Measurements from ENCODE around the gene GABBR2.

Gene GABBR2

DNA sequence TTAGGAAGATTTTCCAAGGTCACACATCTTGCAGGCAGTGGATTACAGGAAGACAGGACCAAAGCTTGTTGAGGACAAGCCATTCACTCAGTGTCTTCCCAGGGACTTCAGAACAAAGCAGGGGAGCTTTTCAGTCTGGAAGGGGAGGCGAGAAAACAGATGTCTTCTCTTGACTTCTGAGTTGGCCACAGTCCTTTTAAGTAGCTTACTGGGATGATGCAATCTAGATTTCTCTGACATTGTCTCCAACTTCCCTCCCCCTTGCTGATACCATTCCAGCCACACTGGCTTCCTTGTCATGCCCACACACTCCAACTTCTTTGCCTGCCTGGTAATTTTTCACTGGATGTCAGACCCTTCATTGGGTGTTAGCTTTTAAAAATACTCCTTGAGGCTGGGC is 279.1 kb downstream of the GABBR2 start:
- H3K27ac ChIP-seq, result no peak overlapping the region
- DNase-seq (ENCODE audit: low read depth, low spot score), result no peak

DNA sequence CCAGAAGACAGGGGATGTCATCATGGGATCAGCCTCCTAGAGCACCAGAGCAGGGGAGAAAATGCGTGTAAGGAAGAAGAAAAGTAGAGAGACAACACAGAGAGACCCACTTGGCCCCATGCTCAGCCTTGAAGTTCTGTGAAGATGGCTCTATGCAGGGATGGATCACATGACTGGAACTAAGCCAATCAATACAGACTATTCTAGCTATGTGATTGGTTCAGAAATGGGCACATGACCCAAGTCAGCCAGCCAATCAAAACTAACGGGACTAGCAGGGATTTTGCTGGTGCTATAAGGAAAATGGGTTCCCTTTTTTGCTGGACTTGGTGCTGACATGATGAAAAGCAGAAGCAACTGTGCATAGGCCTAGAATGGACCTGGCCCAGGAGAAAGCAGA is 280.3 kb downstream of the GABBR2 start:
- no peak for DNase-seq (ENCODE audit: low read depth, low spot score)
- H3K27ac ChIP-seq, result no peak overlapping the region

DNA sequence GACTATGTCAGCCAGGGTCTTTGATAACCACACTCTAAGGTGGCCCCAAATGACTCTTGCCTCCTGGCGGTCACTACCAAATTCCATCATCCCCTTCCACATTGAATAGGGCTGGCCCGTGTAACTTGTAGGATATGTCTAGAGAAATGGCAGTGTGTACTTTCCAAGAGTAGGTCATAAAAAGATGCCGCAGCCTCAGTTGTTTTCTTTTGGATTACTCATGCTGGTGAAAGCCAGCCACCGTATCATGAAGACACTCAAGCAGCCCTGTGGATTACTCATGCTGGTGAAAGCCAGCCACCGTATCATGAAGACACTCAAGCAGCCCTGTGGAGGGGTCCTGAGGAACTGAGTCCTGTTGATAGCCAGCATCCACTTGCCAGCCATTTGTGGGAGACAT is 281.2 kb downstream of the GABBR2 start:
- no peak overlapping the region for H3K27ac ChIP-seq
- no peak for DNase-seq (ENCODE audit: low read depth, low spot score)

DNA sequence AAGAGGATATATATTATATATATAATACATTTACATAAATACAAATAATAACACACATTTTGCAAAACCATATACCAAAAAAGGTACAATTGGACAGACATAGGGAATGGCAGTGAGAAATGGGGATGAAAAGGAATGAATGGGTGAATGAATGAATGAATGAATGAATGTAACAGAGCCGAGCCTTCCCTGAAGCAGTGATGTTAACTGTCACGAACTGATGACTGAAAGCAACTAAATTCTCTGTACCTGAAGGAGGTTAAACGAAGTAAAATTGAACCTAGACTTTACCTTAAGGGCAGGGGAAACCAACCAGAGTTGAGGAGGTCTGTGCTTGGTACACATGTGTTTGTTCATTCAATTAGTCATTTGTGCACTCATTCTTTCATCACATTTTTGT is 283.7 kb downstream of the GABBR2 start:
- no peak for DNase-seq (ENCODE audit: low read depth, low spot score)
- H3K27ac ChIP-seq, result no peak overlapping the region

DNA sequence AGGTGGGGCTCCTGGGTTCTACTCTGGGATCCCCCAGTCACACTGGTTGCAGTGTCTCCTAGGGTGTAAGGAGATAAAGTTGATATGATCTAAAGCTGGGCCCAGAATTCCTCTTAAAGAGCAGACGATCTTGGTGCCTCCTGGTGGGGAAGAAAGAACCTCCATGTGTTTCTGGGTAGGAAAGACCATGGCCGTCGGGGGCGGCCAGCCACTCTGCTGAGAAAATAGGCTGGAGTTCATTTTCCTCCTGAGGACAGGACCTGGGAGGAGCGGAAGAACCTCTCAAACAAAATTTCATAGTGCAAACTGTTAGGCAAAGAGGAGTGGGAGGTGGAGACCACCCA is 289.5 kb downstream of the GABBR2 start:
- DNase-seq (ENCODE audit: low read depth, low spot score), result no peak
- H3K27ac ChIP-seq, result no peak overlapping the region

DNA sequence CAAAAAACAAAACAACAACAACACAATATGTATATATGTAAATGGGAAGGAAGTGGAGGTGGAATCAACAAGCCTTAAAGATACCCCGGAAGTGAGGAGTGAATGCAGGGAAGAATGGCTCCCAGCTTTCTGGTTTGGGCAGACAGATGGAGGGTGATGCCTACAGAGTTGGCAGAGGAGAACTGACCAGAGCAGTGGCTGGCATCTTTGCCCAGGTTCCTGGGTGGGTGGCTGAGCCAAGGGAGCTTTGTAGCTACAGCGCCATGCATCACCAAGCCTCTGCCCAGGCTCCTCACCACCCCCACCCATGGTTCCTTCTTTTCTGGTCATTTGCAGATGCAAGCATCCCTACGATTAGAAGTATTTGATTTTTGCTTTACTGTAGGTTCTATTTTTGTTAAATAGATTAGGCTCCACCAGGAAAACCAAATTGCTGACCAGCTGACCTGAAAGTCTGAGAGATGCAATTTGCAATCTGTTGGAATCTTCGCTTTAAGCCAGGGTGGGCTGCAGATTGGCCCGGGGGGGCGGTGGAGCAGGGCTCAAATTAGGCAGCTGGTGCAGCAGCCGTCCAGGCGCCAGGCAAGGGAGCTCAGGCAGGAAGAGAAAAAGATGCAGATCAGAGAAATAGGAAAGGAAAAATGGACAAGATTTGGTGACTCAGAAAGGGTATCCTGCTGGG is 290.0 kb downstream of the GABBR2 start:
- DNase-seq (ENCODE audit: low read depth, low spot score), result no peak
- H3K27ac ChIP-seq, result no peak overlapping the region

DNA sequence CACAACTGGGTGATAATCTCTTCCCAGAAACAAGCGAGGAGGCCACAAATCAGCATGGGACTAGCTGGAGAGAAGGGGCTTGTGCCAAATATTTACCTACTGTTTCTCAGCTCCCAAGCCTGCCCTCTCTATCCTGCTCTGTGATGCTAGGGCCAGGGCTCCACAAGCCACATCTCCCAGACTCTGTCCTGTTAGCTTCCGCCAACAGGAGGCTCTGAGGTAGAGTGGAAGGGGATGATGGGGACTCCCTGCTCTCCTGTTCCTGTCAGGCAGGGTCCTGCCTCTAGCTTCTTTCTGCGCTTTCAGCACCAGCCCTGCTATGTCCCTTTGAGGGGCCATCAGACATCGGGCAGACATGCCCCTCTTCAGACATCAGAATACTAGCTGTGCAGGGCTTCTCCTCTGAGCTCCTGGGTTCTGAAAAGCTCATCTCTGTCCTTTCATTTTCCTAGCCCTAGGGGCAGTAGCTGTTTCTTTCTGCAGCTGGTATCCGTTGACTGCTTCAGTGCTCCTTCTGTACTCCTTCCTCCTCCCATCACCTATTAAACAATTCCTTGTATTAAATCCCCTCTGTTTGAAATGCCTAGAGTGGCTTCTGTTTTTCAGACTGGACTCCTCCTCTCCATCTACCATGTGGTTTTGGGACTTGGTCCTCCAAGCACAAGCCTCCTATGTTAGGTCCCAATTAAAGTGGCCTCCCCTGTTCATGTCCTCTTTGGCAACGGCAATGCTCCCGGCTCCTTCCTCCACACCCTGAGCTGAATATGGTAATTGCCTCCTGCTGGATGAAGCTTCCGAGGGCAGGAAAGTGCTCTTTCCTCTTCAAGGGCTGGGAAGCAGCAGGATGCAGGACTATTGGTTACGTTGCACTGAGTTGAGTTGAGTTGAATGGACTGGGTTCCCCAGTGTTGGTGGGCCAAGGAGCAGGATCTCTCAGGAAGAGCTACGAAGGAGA is 292.2 kb downstream of the GABBR2 start:
- no peak overlapping the region for H3K27ac ChIP-seq
- no peak for DNase-seq (ENCODE audit: low read depth, low spot score)

DNA sequence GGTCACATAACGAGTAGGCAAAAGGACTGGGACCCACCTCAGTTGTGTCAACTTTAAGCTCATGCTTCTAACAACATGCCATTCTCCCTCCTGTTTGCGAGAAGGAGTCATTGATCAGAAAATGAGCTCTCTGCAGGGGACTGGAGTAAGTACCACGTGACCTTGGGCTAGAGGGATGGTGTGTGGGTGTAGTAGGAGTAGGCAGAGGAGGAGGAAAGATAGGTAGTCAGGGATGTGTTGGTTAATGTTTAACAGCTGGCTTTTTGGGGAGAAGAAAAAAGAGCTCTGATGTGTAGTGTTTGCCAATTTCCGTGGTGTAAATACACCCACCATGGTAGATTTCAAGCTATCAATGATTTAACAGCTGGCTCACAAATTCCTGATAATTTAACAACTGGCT is 293.0 kb downstream of the GABBR2 start:
- no peak for DNase-seq (ENCODE audit: low read depth, low spot score)
- H3K27ac ChIP-seq, result no peak overlapping the region

DNA sequence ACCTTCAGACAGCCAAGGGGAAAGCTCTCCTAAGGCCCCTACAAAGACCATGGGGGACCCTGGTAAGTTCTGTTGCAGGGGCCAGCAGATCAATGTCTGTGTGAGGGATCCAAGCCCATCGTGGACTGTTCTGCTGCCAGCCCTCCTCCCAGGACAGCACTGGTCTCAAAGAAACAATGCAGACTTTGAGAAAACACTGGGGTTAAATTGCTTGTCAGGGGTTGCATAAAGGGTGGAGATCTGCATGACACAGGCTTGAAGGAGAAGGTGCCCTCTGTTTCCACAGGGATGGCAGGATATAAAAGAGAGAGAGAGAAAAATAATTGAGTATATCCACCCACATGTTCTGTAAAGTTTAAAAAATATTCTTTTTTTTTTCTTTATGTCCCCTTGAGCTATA is 295.7 kb downstream of the GABBR2 start:
- no peak for DNase-seq (ENCODE audit: low read depth, low spot score)
- no peak overlapping the region for H3K27ac ChIP-seq

DNA sequence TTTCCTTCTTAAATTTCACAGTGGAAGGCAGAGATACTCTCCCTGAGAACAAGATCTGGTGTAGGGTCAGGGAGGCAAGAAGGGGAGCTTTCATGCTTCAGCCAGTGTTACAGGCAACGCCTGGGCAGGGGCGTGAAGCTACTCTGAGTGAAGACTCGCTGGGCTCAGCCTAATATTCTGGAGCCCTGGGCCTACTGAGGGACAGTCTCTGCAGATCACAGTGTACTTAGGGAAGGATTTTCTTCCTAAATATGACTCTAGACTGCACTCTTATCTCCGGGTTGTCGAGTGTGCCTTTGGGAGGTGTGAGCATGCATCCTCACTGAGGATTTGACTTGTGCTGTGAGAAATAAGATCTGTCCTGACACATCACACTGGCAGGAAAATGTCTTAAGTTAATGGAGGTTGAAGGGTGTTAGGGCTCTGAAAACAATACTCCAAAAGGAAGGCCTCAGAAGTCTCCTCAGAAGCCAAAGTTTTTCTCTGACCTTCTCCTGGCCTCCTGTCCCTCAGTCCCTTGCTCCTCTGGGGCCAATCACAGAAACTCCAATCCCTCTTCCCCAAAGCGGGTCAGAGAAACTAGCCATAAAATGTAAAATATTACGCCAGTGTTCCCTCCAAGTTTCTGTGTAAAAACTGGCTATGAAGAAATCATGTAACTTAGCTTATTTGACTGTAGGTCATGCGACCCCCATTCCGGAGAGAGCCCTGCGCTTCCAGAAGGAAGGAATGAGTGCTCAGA is 296.5 kb downstream of the GABBR2 start:
- DNase-seq (ENCODE audit: low read depth, low spot score), result no peak

DNA sequence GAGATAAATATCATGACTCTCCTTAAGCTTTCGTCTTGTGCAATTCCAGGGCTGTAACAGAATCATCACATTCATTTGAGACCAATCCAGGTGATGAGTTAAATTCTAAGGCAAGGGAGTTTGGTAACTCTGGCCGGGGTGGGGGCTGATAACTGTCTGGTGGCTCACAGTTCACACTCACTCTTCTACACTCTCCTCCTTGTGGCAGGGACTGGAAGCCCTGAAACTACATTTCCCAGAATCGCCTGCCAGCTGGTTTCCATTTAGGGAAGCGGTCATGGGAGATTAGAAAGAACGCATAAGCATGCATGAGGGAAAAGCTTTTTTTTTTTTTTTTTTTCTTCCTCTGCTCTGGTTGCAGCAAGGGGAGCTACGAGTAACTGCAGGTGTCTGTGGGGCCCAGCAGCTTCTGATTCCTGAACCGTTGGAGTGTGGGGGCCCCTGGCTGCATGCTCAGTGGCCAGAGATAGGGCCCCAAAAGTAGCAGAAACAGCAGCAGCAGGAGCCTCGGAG is 298.5 kb downstream of the GABBR2 start:
- no peak overlapping the region for H3K27ac ChIP-seq

More for the DNA sequence above, 296.5 kb downstream of the GABBR2 start:
- H3K27ac ChIP-seq, result no peak overlapping the region

DNA sequence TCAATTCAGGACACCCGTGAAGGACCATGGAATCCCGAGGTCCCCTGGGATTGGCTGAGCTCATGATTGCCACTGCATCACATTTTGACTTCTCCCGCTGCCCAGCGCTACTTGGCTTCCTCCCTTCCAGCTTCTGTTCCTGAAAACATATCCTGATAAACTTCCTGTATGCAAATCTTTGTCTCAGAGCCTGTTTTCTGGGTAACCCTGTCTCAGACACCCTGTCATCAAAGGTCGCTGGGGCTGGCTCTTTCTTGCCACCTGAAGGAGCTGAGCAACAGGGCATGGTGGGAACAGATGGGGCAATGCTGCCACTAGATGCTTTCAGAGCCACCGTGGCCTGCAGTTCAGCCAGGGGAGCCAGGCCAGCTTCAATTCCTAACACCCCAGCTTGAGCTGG is 299.0 kb downstream of the GABBR2 start:
- H3K27ac ChIP-seq, result no peak overlapping the region
- no peak for DNase-seq (ENCODE audit: low read depth, low spot score)

More for the DNA sequence above, 298.5 kb downstream of the GABBR2 start:
- DNase-seq (ENCODE audit: low read depth, low spot score), result no peak

DNA sequence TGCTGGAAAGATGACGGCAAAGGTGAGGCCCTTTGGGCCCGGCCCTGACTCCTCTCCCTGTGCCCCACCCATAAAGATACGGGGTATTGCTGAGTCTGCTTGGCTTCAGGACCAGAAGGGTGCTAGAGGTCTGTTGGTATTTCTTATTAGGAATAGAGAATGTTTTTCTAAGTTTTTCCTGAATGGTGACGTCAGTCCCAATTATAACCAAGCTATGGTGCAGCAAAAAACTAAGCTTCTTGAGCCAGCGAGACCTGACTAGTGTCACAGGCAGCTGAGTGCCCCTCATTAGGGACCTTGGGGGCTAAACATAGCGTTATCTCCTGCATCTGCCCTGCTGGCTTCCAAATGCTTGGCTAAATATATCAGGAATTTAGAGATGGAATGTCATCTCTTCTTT is 302.3 kb downstream of the GABBR2 start:
- no peak overlapping the region for H3K27ac ChIP-seq
- DNase-seq (ENCODE audit: low read depth, low spot score), result no peak

DNA sequence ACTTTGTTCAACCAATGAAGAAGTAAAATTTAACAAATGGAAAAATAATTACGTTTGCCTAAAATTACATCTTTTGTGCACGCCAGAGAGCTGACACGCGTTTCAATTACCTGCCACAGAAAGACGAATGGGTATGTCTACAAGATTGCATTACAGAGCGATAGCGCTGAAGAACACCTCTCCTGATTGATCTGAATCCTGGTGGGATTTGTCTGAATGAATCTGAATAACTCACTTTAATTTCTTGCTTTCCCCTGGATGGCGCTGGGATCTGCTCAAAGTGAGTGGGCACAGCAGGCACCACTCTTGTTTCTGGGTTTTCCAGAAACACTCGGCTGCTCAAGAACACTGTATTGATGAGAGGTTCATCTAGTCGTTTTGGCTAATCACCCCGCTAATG is 304.5 kb downstream of the GABBR2 start:
- H3K27ac ChIP-seq, result no peak overlapping the region
- no peak for DNase-seq (ENCODE audit: low read depth, low spot score)

DNA sequence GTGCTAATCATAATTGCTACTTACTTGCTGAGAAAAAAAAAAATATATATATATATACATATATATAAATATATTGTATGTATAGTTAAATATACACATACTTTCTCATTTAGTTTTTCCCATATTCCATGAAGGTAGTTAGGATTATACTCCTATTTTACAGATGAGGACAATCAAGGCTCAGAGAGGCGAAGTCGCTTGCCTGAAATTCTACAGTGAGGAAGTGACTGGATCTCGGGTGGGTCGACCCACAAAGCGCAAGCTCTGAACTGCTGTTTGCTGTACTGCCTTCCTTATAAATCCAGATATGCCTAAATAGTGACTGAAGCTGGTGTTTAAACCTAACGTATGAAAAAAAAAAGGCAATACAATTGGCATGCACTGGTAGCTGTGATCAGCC is 305.0 kb downstream of the GABBR2 start:
- DNase-seq (ENCODE audit: low read depth, low spot score), result no peak
- H3K27ac ChIP-seq, result no peak overlapping the region

DNA sequence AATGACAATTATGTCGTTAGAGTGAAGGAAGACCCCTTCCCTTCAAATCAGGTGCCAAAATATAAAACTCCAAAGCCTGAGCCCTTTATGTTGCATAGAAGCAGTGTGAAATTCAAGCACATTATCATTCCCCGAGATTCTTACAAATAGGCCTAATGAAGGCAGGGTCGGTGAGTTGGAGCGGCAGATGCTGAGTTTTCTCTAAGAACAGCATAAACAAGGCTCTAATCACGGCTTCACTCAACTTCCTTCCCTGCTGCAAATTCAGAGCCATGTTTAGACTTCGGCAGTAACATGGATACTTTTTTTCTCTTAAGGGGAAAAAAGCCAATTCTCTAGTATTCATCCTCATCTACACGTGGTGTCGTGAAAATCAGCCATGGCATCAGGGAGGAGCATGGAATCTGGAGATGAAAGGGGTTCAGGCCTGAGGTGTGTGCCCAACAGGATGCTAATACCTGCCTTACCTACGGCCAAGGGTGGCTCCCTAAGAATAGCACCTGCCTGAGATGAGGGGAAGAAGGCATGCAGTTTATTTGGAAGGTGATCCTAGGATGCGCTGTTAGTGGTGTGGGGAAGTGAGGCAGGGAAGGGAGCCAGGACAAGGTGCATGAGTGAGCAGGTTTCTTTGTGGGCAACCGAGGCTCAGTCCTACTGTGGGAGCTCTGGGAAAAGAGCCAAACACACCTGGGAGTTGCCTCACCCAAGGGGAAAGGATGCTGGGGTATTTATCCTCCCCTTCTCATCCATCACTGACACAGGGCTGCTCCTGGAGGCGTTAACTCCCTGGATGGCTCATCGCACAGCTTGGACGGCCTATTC is 306.5 kb downstream of the GABBR2 start:
- DNase-seq (ENCODE audit: low read depth, low spot score), result no peak
- H3K27ac ChIP-seq, result no peak overlapping the region

DNA sequence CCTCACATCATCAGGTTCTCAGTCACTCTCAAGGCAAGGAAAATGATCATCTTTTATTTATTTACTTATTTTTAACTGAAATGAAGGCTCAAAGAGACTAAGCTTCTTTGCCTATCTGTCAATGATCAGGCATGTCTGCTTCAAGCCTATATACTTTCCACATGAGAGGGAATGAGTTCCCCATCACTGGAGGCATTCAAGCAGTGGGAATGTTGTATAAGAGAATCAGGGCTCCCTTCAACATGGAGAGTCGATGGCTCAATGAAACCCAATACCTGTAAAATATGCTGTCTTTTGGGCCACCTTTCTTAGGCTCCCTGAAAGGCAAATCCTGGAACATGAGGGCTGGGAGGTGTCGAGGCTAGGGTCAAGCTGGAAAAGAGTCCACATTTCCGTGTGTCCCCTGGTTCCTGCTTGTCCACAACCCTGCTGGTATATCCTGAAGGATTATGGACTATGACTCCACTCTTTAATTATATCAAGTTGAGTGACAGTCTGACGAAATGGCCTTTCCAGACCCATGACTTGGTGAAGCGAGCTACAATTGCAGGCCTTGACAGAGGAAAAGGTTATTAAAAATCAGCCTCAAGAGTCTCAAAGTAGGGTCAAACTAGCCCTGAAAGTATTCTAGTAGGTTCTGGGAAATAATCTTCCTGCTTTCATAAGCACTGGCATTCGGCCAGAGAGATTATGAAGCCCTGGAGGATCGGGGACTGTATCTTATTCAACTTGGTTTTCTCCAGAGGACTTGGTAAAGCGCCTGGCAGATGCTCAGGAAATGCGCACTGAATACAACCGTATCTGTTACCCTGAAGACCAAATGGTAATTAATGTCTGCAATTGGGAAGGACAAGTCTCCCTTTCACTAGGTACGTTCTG is 307.4 kb downstream of the GABBR2 start:
- no peak for DNase-seq (ENCODE audit: low read depth, low spot score)
- no peak overlapping the region for H3K27ac ChIP-seq

DNA sequence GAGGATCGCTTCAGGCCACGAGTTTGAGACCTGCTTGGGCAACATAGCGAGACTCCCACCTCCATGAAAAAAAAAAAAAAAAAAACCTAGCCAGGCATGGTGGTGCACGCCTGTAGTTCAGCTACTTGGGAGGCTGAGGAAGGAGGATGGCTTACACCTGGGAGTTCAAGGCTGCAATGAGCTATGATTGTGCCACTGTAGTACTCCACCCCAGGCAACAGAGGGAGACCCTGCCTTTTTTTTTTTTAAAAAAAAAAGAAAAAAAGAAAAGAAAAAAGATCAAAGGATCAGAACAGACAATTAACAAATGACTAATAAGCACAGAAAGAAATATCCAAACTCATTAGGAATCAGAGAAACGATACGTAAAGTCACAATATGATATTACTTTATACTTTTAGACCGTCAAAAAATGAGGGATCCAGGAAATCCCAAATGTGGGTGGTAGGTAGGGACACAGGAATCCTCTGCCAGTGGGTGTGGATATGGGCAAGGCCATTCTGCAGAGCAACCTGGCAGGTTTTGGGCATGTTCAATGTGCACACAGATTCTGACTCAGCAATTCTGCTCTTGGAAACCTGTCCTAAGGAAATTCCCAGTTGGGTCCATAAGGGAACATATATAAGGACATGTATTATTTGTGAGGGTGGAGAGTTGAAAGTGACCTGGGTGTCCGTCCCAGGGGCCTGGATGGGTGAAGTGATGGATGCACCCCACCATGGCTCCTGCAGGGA is 308.6 kb downstream of the GABBR2 start:
- no peak overlapping the region for H3K27ac ChIP-seq
- no peak for DNase-seq (ENCODE audit: low read depth, low spot score)
